K562 (cell line): Measurements from ENCODE around the gene OR2D2. TPM values are rescaled to one million over a fixed set of nuclear protein-coding genes. Genes with fewer than 3 reads are reported as not detected.
"Not testable (repeated sequence)": the region's sequence is repeated elsewhere in the genome, so short reads cannot be mapped to it uniquely, and the experiment has no call there.

Experiments used
- ATAC-seq: fragments of 200-7000 bp; cut with Tn5 transposase; 3 replicates; pipeline ENCODE4 v1.9.1; 2020; ENCODE audit warnings: moderate library complexity
- BruUV-seq: library from RNA; stranded (reverse); fragments of 400-500 nt; replicated peaks from 2 replicates; lab custom pipeline; 2021; lab: Mats Ljungman, UMichigan
- CTCF ChIA-PET: fragments of 300-600 bp; formaldehyde crosslinking; extraction: SDS; loops from one replicate; lab custom pipeline; 2021; ENCODE audit warnings: low intra/inter-chr PET ratio; lab: Yijun Ruan, JAX
- POLR2A ChIA-PET: fragments of 300-600, 350-650 bp; sonication (Branson Sonifier 250); formaldehyde crosslinking; extraction: SDS; loops from one replicate; lab custom pipeline; 2021; ENCODE audit warnings: antibody characterized with exemption, inconsistent platforms; lab: Yijun Ruan, JAX
- DNase-seq, 4 experiments: peaks; one replicate each; pipeline versions ENCODE4 v3.0.0 to v3.0.0-alpha.2; 2011 to 2018; ENCODE audit warnings: low spot score in 3 of 4, mixed read lengths in 3 of 4; ENCODE audit errors: extremely low read depth in 1 of 4
- FAIRE-seq: peaks from 2 replicates; lab custom pipeline; 2011; peaks lifted over from hg19 to GRCh38; lab: Jason Lieb, UNC
- H2AFZ ChIP-seq: 2 replicates; pipeline ENCODE4 v1.6.0; 2011; ENCODE audit warnings: low read depth, low read length, control low read depth, inconsistent platforms
- H3K27ac ChIP-seq: fragments of 200-600 bp; 3 replicates; pipeline ENCODE4 v1.8.0; 2011; ENCODE audit warnings: low read depth, mild to moderate bottlenecking, control low read depth, inconsistent platforms, low read length, moderate library complexity, mixed read lengths; ENCODE audit errors: extremely low read depth
- H3K27me3 ChIP-seq, 2 experiments: fragments of 300-600 bp in 1 of 2; 2 replicates in 1 of 2; 3 replicates in 1 of 2; pipeline versions ENCODE4 v1.6.0 to v1.8.0; 2011; ENCODE audit warnings: inconsistent platforms in 2 of 2, low read length in 2 of 2, mild to moderate bottlenecking in 1 of 2, mixed read lengths in 1 of 2, moderate library complexity in 1 of 2; ENCODE audit not compliant: control insufficient read depth in 2 of 2, insufficient read depth in 2 of 2
- H3K36me3 ChIP-seq: fragments of 300-600 bp; 3 replicates; pipeline ENCODE4 v1.8.0; 2011; ENCODE audit warnings: mild to moderate bottlenecking, low read length, inconsistent platforms; ENCODE audit not compliant: control insufficient read depth, insufficient read depth
- H3K4me1 ChIP-seq, 2 experiments: fragments of 200-600 bp in 1 of 2; replicated peaks in 1 of 2; 2 replicates in 1 of 2; 3 replicates in 1 of 2; pipeline versions ENCODE4 v1.5.1 to v1.8.0; 2011; ENCODE audit warnings: inconsistent platforms in 2 of 2, low read length in 2 of 2, mild to moderate bottlenecking in 1 of 2, mixed read lengths in 1 of 2, moderate library complexity in 1 of 2; ENCODE audit not compliant: control insufficient read depth in 2 of 2, insufficient read depth in 2 of 2
- H3K4me2 ChIP-seq: 2 replicates; pipeline ENCODE4 v1.6.1; 2011; ENCODE audit warnings: low read length, control low read depth, inconsistent platforms, mixed read lengths; ENCODE audit not compliant: insufficient read depth
- H3K4me3 ChIP-seq: fragments of 200-600 bp; sonication (generic), shearing (Covaris generic); 2 replicates; pipeline ENCODE4 v1.5.1; 2016; ENCODE audit warnings: control low read depth, inconsistent platforms
- H3K79me2 ChIP-seq: fragments of 200-600 bp; 3 replicates; pipeline ENCODE4 v1.8.0; 2011; ENCODE audit warnings: low read length, inconsistent platforms; ENCODE audit not compliant: control insufficient read depth, insufficient read depth
- H3K9ac ChIP-seq, 2 experiments: 2 replicates each; pipeline versions ENCODE4 v1.6.0 to v1.6.1; 2011; ENCODE audit warnings: low read depth in 2 of 2, low read length in 2 of 2, control low read depth in 1 of 2, inconsistent platforms in 1 of 2, mild to moderate bottlenecking in 1 of 2, mixed read lengths in 1 of 2; ENCODE audit not compliant: insufficient read depth in 1 of 2
- H3K9me1 ChIP-seq: one replicate; pipeline ENCODE4 v1.6.0; 2011; ENCODE audit warnings: inconsistent platforms, mild to moderate bottlenecking, low read length, moderate library complexity; ENCODE audit not compliant: control insufficient read depth, insufficient read depth
- H3K9me3 ChIP-seq: replicated peaks from 2 replicates; pipeline ENCODE4 v1.5.1; 2011; ENCODE audit warnings: low read depth, low read length, inconsistent platforms; ENCODE audit not compliant: control insufficient read depth, insufficient read depth
- H4K20me1 ChIP-seq: replicated peaks from 2 replicates; pipeline ENCODE4 v1.6.1; 2011; ENCODE audit warnings: low read length, inconsistent platforms, mixed read lengths; ENCODE audit not compliant: control insufficient read depth, insufficient read depth
- CEBPB ChIP-seq: fragments of 450-650 bp; IDR thresholded peaks from 2 replicates; pipeline ENCODE4 v1.6.1; 2016; ENCODE audit warnings: missing genetic modification characterization, missing compliant biosample characterization
- HEY1 ChIP-seq: fragments of 250-450 bp; sonication (Bioruptor Pico); IDR thresholded peaks from 2 replicates; pipeline ENCODE4 v1.5.0; 2020; ENCODE audit warnings: mild to moderate bottlenecking, moderate library complexity, borderline replicate concordance
- KDM1A ChIP-seq, 2 experiments: fragments of 450-650 bp; IDR thresholded peaks; 2 replicates each; pipeline ENCODE4 v1.6.1; 2016; ENCODE audit warnings: mild to moderate bottlenecking in 2 of 2
- MAFF ChIP-seq: IDR thresholded peaks from 2 replicates; pipeline ENCODE4 v1.6.1; 2012; ENCODE audit warnings: low read length, improper control_type of control experiment
- MAFG ChIP-seq: fragments of 450-650 bp; conservative IDR thresholded peaks from 2 replicates; pipeline ENCODE4 v1.6.1; 2016; ENCODE audit warnings: missing genetic modification characterization, missing compliant biosample characterization
- MAZ ChIP-seq, 2 experiments: fragments of 450-650 bp in 1 of 2; sonication (generic) in 1 of 2; formaldehyde crosslinking; IDR thresholded peaks in 1 of 2; conservative IDR thresholded peaks in 1 of 2; 2 replicates each; pipeline versions ENCODE4 v1.4.0 to v1.5.0; 2020; ENCODE audit warnings: mild to moderate bottlenecking in 1 of 2, missing genetic modification reagents in 1 of 2
- POLR3G ChIP-seq: IDR thresholded peaks from 2 replicates; pipeline ENCODE4 v1.6.1; 2011; ENCODE audit not compliant: insufficient read length, insufficient replicate concordance; ENCODE audit errors: extremely low read depth
- POU5F1 ChIP-seq: fragments of 150-350 bp; IDR thresholded peaks from 2 replicates; pipeline ENCODE4 v1.6.1; 2014; ENCODE audit warnings: borderline replicate concordance, low read length, low read depth, mild to moderate bottlenecking; ENCODE audit not compliant: partially characterized antibody
- RBM25 ChIP-seq: fragments of 200-400 bp; formaldehyde crosslinking; IDR thresholded peaks from 2 replicates; pipeline ENCODE4 v1.6.1; 2018; ENCODE audit warnings: low read length, low read depth, moderate library complexity; ENCODE audit not compliant: severe bottlenecking
- SIRT6 ChIP-seq: IDR thresholded peaks from one replicate; pipeline ENCODE4 v1.6.1; 2012; ENCODE audit warnings: low read depth, mild to moderate bottlenecking, control low read depth, inconsistent platforms, low read length, moderate library complexity
- SIX5 ChIP-seq, 2 experiments: IDR thresholded peaks; 2 replicates each; pipeline ENCODE4 v1.6.1; 2011; ENCODE audit warnings: low read length in 2 of 2, borderline replicate concordance in 1 of 2, low read depth in 1 of 2, mild to moderate bottlenecking in 1 of 2, moderate library complexity in 1 of 2; ENCODE audit not compliant: insufficient read depth in 1 of 2
- TCF7 ChIP-seq: sonication (generic); IDR thresholded peaks from 2 replicates; pipeline ENCODE4 v1.6.1; 2016; ENCODE audit warnings: antibody characterized with exemption, borderline replicate concordance
- THAP7 ChIP-seq: fragments of 250-450 bp; sonication (Bioruptor Pico); IDR thresholded peaks from 2 replicates; pipeline ENCODE4 v1.5.0; 2021
- ZNF146 ChIP-seq: IDR thresholded peaks from one replicate; pipeline ENCODE4 v1.6.1; 2018; ENCODE audit warnings: missing compliant biosample characterization; ENCODE audit not compliant: unreplicated experiment
- ZNF316 ChIP-seq: fragments of 450-650 bp; IDR thresholded peaks from 2 replicates; pipeline ENCODE4 v1.6.1; 2016
- ZNF668 ChIP-seq: fragments of 250-450 bp; sonication (Bioruptor Pico); IDR thresholded peaks from 2 replicates; pipeline ENCODE4 v1.8.0; 2022; ENCODE audit warnings: mild to moderate bottlenecking, inconsistent platforms
- WGBS: fragments of 100-300 bp; shearing (Covaris generic); methylation state at CpG from one replicate; pipeline ENCODE4 v1.1.6; 2016; ENCODE audit warnings: low coverage, mixed read lengths; ENCODE audit not compliant: insufficient coverage; ENCODE audit errors: missing lambda C conversion rate; 5-methylcytosine and 5-hydroxymethylcytosine counted together
- in situ Hi-C: fragments of 300-500 bp; cut with MboI; formaldehyde crosslinking; loops from 4 replicates; pipeline ENCODE4 v1.15.0; 2018; ENCODE audit warnings: inconsistent platforms, mixed read lengths
- intact Hi-C: fragments of 100-400 bp; cut with micrococcal nuclease; formaldehyde crosslinking; loops from 2 replicates; pipeline ENCODE4 v1.14.2; 2022
- polyA plus RNA-seq, 8 experiments: library from polyadenylated mRNA; depleted of rRNA in 4 of 8; stranded (reverse) in 5 of 8; unstranded in 3 of 8; fragments of >200 nt; fragmentation: Nextera tagmentation in 2 of 8; fragmentation: Illumina TruSeq in 1 of 8; extraction: Ambion mirVana in 2 of 8; extraction: Trizol in 1 of 8; gene quantifications; 2 replicates each; pipeline versions ENCODE4 v1.2.1 to v1.2.3, GENCODE V29; 2011 to 2014; ENCODE audit warnings: inconsistent platforms in 1 of 8, missing spikeins in 1 of 8
- total RNA-seq, 7 experiments: library from RNA; depleted of rRNA in 6 of 7; stranded (reverse); fragments of >200 nt in 6 of 7; fragmentation: Illumina TruSeq in 2 of 7; extraction: Trizol in 2 of 7; gene quantifications; 2 replicates each; pipeline versions ENCODE4 v1.2.1 to v1.2.3, GENCODE V29; 2011 to 2021; ENCODE audit warnings: low replicate concordance in 1 of 7

Gene OR2D2
- total and polyA plus RNA-seq, 9 of the 15 experiments (the other 6 are each of a cell fraction or from before 2014, with no cell fraction given) = 0.10 to 1.0 (median 0.57) TPM; not detected in 2

GRCh38 chr11:6887711-6888110, 4.6 kb downstream of the OR2D2 start:
- H3K79me2 ChIP-seq, H4K20me1 ChIP-seq, FAIRE-seq, H3K27ac ChIP-seq, POLR2A ChIA-PET, H3K9me1 ChIP-seq, ATAC-seq, H3K36me3 ChIP-seq, CTCF ChIA-PET, H3K4me1 ChIP-seq, H3K27me3 ChIP-seq, intact Hi-C loops, H3K9ac ChIP-seq, in situ Hi-C loops, H3K4me2 ChIP-seq, H3K4me3 ChIP-seq, BruUV-seq, H3K9me3 ChIP-seq, DNase-seq, H2AFZ ChIP-seq: not testable (repeated sequence)
- WGBS = 29% methylated on average over 5 of the region's 5 CpGs
- TF ChIP-seq ZNF146 (CRISPR knock-in tag) (peak; percentile 86), KDM1A (IDR thresholded peaks at IDR 0.05) (0 out of 4 replicates have a peak, but pooled peaks of 1 of the 2 experiments have one; percentile 24), RBM25 (peak; percentile 14)

GRCh38 chr11:6882751-6883150, 9.5 kb downstream of the OR2D2 start:
- H2AFZ ChIP-seq = no peak overlapping the region
- in situ Hi-C loops (no loop called here), intact Hi-C loops (no loop called here)
- H3K4me1 ChIP-seq = no peaks in the 10 kb centered on the region
- H3K36me3 ChIP-seq = no peaks in the 10 kb centered on the region
- H3K4me2 ChIP-seq = no peak overlapping the region
- no peaks in the 10 kb centered on the region for H4K20me1 ChIP-seq
- no peaks in the 10 kb centered on the region for H3K9me3 ChIP-seq
- DNase-seq = no peak
- no peak overlapping the region for H3K27ac ChIP-seq
- ChIA-PET POLR2A (no interaction called here), CTCF (no interaction called here)
- H3K27me3 ChIP-seq = no peaks in the 10 kb centered on the region
- H3K9ac ChIP-seq = no peak overlapping the region
- no TSS peak for BruUV-seq
- no peaks in the 10 kb centered on the region for H3K9me1 ChIP-seq
- H3K79me2 ChIP-seq = no peaks in the 10 kb centered on the region
- no peak overlapping the region for H3K4me3 ChIP-seq
- no peak for ATAC-seq
- FAIRE-seq = no peak
- TF ChIP-seq HEY1 (no peak), POU5F1 (no peak), SIRT6 (no peak), MAFF (peak; percentile 71), MAZ (CRISPR knock-in tag; conservative IDR thresholded peaks at IDR 0.05 in 1 of 2, IDR thresholded peaks at IDR 0.05 in 1 of 2) (no peak), MAFG (peak; percentile 54), THAP7 (no peak), POLR3G (no peak), ZNF668 (CRISPR knock-in tag) (no peak), ZNF316 (peak; percentile 89), TCF7 (no peak), SIX5 (IDR thresholded peaks at IDR 0.05; ENCODE audit: borderline replicate concordance in 1 of 2, insufficient read depth in 1 of 2, low read depth in 1 of 2, low read length in 2 of 2) (no peak), CEBPB (tag) (no peak)
